HG03457 (cell line): ENCODE data around the gene ZNF3.

ENCODE experiments used
- ATAC-seq: cut with Tn5 transposase; IDR thresholded peaks from one replicate; pipeline ENCODE4 v1.9.1; 2021; ENCODE audit warnings: moderate number of reproducible peaks; ENCODE audit not compliant: unreplicated experiment

The ZNF3 gene

DNA sequence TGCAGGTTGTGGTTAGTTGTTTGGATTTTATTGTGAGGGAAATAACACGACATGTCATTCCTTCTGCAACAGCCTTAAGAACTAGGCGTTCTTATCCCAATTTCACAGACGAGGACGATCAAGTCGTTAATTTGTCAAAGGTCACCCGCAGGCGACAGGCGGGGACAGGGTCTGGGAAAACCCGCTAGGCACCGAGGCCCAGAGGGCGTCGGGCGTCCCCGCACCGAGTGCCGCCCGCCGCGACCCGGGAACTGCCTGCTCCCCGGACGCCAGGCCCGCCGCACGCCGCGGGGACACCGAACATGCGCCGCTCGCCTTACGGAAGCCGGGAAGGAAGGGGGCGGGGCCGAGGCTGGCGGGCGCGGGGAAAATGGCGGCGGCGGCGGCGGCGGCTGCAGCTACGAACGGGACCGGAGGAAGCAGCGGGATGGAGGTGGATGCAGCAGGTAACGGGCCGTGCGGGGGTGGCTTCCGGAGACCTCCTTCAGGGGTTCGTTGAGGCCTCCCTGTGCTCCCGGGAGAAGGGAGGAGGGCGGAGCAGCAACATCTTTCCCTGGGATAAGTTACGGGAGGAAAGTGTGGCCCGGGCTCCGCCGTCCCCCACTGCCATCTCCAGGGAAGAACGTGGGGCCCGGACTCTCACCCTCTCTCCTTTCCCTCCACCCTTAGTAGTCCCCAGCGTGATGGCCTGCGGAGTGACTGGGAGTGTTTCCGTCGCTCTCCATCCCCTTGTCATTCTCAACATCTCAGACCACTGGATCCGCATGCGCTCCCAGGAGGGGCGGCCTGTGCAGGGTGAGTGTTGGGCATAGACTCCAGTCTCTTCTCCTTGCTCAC is 7.3 kb upstream of the ZNF3 start, which contains the start of gene COPS6:
TSS of gene COPS6 (plus strand) at position 349 of the 837 bp plus-strand sequence. CDS start at position 371, 22 bp downstream.
- no peak for ATAC-seq

DNA sequence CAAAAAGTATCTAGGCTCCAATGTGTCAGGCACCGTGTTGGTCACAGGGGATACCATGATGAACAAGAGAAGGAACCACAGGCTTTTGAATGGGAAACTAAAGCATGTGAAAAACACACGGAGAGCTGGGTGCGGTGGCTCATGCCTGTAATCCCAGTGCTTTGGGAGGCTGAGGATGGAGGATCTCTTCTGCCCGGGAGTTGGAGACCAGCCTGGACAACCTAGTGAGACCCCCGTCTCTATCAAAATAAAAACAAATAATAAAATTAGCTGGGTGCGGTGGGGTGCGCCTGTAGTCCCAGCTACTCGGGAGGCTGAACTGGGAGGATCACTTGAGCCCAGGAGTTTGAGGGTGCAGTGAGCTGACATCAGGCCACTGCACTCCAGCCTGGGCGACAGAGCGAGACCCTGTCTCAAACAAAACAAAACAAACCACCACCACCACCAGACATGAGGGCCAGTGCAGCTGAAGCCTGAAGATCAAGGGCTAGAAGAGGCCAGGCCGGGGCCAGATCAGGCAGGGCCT is 6.6 kb upstream of the ZNF3 start:
- no peak for ATAC-seq

DNA sequence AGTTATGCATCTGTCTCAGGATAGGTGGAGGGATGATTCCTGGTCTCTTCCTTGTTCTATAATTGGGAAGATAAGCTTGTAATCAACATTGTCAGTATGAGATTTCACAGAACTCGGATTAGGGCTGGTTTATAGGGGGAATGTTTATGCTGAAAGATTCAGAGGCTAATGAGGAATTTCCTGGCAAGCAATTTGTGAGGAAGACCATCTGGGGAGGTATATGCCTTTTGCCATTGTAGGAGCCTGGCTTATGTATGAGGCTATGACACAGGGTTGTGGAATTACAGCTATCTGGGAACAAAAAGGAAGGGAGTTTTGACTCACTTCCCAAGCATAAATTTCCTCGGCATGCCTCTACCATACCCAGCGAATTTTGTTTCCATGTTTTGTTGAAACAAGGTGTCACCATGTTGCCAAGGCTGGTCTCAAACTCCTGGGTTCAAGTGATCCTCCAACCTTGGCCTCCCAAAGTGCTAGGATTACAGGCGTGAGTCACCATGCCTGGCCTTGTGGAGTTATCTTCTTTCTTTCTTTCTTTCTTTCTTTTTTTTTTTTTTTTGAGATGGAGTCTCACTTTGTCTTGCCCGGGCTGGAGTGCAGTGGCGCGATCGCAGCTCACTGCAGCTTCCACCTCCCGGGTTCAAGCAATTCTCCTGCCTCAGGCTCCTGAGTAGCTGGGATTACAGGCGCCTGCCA is 5.7 kb upstream of the ZNF3 start:
- no peak for ATAC-seq

DNA sequence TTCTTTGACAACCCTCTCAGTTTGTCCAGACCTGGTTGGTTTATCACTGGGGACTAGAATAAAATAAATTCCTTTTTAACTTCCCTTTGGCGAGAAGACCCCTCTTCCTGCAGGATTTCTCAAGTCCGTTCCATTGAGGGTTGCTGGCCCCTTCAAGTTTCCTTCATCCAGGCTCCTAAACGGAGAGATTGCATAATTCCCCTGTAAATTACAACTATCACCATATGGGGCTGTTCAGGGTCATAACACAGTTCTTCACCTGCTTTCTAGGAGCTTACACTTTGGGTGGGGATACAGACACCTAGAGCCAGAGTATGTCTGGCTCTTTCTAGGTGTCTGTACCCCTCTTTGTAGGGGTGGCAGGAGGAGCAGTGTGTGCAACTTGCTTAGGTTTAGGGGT is 4.0 kb upstream of the ZNF3 start:
- no peak for ATAC-seq

DNA sequence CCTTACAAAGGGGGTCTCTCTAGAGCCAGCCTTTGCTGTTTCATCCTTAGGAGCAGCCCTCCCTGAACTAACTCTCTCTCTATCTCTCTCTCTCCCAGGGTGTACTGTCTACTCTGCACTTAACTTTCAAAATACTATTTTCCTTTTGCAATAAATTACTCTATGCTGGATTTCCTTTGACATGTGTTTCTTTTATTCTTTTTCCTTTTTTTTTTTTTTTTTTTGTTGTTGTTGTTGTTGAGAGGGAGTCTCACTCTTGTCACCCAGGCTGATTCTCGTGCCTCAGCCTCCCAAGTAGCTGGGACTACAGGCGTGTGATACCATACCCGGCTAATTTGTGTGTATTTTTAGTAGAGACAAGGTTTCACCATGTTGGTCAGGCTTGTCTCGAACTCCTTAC is 1.5 kb upstream of the ZNF3 start:
- ATAC-seq, result no peak

DNA sequence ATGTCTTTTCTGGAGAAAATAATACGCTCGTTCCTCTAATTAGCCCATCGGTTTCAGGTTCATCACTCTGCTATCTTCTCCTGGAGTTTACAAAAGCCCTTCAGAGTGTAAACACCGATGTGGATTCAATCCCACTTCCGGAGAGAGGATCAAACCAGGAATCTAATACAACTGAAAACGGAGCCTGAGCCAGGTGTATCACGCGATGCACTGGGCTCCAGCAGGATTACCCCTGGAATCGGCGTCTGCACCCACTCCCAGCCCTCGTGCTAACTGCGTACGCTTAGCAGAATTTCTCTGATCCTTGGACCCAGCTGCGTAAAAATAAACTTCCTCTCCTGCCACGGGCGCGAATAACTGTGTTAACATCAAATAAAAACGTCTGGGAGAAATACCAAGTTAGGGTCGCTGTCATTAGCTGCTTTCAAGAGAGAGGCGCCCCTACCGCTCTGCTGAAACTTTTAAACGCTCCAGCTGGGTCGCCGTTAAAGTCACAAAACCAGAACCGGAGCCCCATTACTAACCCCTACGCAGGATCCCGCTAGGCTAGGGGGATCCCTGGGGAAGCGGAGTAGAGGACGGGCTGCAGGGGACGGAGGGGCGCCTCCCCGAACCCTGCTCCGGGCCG is 502 bp downstream of the ZNF3 start:
- ATAC-seq, result no peak

DNA sequence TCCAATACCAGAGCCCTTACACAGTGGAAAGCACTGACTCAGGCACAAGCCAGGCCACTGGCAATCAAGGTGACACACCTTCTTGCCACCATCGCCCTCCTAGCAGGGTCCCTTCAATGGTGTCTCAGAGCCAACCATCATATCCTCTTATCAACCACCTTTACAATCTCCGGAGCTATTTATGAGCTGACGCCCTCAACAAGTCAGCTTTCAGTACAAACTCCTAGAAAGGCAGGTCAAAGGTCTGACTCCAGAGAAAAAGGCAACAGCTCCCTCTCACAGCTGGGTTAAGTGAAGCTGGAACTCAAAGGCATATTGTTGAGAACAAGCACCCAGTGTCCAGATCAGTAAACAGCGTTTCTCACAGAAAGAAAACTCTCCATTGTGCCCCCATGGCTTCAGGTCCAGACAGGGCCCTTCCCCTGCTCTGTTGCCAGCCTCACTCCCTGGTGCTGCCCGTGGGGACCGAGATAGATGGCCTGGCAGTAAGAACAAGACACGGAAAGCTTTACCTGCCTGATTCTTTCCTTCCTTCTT is 2.4 kb downstream of the ZNF3 start:
- no peak for ATAC-seq

DNA sequence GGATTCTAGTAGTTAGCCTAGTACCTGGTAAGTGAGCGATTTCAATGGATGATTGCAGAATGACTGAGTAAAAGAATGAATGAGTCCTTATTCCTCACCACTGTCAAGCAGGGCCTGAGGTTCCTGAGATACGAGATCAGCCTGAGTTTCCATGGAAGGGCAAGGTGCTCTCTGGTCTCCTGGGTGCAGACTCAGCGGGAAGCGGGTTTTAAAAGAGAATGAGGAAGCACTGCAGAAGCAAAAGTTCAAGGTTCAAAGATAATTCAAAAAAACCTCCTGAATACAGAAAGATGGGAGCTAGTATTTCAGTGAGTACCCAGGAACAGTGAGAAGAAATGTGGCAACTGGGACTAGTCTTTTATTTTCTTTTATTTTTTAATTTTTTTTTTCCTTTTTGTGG is 4.3 kb downstream of the ZNF3 start:
- no peak for ATAC-seq

DNA sequence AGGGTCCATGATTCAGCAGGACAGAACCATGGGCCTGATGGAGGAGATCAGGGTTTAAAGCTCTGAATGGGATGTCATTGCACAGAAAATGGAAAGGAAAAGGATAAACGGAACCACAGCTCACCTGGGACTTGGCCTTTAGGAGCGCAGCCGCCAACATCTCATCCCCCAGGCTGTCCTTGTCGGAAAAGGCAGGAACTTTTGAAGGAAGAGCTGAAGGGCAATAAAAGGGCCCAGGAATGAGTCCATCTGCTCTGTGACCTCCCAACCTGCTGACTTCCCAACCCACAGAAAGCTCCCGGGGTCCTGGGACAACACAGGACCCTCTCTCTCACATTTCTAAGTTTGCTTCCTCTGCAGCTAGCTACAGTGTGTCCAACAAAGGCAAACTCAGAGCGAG is 6.1 kb downstream of the ZNF3 start:
- ATAC-seq, result no peak

DNA sequence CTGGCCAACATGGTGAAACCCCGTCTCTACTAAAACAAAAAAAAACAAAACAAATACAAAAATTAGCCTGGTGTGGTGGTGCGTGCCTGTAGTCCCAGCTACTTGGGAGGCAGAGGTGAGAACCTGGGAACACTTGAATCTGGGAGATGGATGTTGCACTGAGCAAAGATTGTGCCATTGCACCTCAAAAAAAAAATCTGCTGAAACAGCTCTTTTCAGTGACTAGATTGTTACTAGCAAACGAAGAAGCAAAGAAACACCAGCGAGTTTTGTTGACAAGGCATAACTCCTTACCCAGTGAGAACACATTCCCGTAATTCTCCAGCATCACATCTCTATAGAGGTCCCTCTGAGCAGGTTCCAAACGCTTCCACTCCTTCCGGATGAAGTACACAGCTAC is 6.7 kb downstream of the ZNF3 start:
- no peak for ATAC-seq

DNA sequence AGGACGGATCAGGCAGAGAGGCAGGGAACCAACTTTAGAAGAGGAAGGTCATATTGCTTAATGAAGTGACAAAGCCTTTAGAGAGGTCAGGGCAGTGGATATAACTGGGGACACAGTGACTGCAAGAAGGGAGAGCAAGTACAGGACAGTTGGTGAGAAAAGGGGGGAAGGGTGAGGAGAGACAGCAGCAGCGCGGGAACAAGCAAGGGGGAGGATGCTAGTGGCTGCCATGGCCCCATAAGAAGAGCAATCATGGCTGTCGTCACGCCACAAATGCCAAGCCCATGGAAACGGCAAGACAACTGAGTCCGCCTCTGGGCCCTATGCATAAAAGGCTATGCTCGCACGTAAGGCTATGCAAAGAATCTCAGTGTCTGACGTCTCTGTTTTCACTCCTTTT is 9.1 kb downstream of the ZNF3 start:
- no peak for ATAC-seq

DNA sequence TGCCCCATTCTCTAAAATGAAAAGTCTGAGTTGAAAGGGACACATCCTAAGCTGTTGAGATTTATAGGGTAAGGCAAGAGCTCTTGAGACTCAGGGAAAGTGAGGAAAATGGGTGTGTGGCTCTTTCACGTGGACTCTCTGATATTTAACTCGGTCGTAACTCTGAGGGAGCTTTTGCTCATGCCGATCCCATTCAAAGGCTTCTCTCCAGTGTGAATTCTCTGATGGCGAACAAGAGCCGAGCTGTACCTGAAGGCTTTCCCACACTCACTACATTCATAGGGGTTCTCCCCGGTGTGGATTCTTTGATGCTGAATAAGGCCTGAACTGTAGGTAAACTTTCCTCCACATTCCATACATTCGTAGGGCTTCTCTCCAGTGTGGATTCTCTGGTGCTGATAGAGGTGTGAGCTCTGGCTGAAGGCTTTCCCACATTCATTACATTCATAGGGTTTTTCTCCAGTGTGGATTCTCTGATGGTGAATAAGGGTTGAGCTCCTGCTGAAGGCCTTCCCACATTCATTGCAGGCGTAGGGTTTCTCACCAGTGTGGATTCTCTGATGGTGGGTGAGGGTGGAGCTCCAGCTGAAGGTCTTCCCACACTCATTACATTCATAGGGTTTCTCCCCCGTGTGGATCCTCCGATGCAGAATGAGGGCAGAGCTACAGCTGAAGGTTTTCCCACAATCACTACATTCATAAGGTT is 10.4 kb downstream of the ZNF3 start:
- ATAC-seq, result no peak

DNA sequence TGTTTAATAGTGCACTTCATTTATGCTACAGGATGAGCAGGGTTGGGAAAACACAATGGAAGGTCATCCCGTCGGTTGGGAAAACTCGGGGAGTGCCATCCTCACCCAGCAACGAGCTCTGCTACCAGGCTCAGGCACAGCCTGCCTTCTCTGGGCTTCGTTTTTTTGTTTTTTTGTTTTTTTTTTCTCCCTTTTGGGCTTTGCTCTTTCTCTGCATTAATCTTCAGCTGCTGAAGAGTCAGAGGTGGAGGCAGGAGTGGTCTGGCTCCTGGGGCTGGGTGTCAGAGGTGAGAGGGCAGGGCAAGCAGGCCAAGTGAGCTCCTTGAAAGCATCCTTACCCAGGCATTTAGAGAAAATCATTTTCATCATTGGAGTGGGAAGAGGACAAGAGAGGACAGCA is 11.5 kb downstream of the ZNF3 start:
- ATAC-seq, result no peak

DNA sequence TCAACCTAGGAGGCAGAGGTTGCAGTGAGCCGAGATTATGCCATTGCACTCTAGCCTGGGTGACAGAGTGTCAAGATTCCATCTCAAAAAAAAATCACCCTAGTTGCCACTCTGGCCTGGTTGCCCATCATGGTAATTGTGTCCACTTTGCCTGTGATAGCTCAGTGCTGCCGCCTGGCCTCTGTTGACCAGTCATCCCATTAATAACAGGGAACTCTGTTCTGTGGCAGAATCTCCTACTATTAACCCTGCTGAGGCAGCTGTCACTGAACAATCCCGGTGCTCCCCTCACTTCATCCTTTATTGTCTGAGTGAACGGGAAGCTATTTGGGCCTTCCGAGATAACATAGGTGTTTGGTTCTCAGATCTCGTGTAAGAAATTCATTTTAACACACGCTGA is 14.6 kb downstream of the ZNF3 start:
- no peak for ATAC-seq

DNA sequence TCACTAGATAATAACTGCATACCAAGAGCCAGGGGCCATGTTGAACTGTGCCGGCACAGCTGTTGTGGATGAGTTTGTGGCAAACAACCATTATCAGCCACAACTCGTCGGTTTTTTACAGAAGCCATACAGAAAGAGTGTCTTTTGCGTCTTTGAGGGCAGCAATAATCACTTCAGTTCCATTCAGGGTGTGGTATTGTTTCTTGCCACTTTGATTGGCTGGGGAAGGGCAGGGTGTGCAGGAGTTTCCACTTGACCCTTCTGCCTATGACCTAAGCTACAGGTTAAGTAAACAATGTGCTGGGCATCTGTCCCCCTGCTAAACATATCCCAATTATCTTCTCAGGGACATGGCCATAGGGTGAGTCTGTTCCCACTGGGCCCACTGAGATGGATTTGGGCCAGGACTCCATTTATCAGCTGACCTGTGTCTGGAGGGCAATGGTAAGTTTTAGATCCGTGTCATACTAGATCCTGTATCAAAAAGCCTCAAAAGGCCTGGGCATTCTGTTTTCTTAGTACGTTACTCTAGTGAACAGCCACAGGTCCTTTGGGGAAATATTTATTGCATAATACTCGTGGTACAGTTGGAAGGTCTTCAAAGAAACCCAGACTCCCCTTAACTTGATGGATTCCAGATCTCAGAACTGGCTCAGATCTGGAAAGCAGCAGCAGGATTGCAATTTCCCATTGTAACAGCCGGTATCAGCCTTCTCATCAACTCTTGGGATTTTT is 15.9 kb downstream of the ZNF3 start:
- ATAC-seq, result no peak

DNA sequence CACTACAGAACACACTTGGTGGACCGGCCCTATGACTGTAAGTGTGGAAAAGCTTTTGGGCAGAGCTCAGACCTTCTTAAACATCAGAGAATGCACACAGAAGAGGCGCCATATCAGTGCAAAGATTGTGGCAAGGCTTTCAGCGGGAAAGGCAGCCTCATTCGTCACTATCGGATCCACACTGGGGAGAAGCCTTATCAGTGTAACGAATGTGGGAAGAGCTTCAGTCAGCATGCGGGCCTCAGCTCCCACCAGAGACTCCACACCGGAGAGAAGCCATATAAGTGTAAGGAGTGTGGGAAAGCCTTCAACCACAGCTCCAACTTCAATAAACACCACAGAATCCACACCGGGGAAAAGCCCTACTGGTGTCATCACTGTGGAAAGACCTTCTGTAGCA is 17.4 kb downstream of the ZNF3 start:
- ATAC-seq, result no peak

DNA sequence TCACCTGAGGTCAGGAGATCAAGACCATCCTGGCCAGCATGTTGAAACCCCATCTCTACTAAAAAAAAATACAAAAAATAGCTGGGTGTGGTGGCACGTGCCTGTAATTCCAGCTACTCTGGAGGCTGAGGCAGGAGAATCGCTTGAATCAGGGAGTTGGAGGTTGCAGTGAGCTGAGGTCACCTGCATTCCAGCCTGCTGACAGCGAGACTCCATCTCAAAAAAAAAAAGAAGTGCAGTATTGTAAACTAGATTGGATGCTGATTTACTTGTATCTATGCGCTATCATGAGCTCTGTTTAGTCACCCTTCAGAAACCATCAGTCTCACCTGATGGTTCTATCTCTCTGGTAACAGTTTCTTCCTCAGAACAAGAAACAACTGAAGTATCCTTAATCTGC is 18.1 kb downstream of the ZNF3 start:
- ATAC-seq, result no peak

DNA sequence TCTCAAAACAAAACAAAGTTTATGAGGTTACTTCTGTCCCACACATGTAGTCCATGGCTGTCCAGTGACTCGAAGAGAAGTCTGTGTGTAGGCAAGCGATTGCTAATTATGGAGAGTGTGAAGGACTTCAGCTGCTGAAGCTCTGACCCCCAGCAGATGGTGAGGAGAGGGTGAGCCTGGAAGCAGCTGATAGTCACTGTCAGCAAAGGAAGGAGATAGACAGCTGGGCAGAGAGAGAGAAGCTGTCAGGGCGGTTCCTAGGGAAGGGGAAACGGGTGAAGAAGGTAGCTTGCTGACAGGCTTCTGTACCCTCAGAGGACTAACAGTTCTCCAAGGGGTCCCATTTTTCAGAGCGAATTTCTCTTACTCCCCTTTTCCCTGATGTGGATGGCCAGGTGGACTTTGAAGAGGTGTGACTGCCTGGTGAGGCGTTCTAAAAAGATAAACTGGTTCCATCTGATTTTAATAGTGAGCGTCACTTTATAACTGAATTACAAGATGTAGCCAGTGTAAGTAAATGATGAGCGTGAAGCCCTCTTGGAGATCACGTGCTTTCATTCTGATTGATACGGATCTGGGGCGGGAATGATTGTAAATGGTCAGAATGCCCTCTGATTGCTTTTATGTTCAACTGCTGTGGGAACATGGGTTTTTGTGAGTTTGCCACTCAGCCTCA is 19.9 kb downstream of the ZNF3 start:
- ATAC-seq, result no peak

DNA sequence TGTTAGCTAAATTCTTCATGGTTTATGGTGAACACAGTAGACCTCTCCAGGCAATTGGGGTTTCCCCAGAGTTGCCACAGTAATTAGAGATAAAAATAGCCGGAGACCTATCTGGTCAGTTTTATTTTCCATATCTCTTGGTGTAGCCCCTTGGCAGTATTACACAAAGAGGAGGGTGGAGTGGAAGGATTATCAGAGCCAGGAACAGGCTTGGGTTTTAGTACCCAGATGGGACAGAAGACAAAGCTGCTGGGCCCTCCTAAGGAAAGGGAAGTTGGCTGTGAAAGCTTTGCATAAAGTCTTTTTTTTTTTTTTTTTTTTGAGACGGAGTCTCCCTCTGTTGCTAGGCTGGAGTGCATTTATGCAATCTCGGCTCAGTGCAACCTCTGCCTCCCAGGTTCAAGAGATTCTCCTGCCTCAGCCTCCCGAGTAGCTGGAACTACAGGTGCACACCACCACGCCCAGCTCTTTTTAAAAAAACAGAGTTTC is 22.2 kb downstream of the ZNF3 start:
- no peak for ATAC-seq
